ENCODE results near the gene KCNE5.
"Not testable (repeated sequence)": the region's sequence is repeated elsewhere in the genome, so short reads cannot be mapped to it uniquely, and the experiment has no call there.

The KCNE5 gene

GRCh38 chrX:109622270-109622669 lies 2.7 kb downstream of the KCNE5 start:
- no peaks in the 10 kb centered on the region for H3K27me3 ChIP-seq (ENCODE audit: control insufficient read depth, insufficient read depth, low read length, poor library complexity, severe bottlenecking)
- H3K4me1 ChIP-seq (ENCODE audit: control insufficient read depth, insufficient read depth, low read length) = no peaks in the 10 kb centered on the region
- no peak overlapping the region for H3K27ac ChIP-seq (ENCODE audit: insufficient read depth, low read depth, low read length, poor library complexity, severe bottlenecking)
- no peak overlapping the region for H3K4me3 ChIP-seq (ENCODE audit: insufficient read depth, low read depth, low read length)
- WGBS, 2 experiments = 84 to 100% methylated on average over 3 to 4 of the region's 4 CpGs
- H3K9me3 ChIP-seq (ENCODE audit: control insufficient read depth, low read length) = no peaks in the 10 kb centered on the region
- H3K36me3 ChIP-seq (ENCODE audit: control insufficient read depth, insufficient read depth, low read length) = no peaks in the 10 kb centered on the region

GRCh38 chrX:109619771-109620170 lies 5.2 kb downstream of the KCNE5 start:
- Histone ChIP-seq H3K27me3 (ENCODE audit: control insufficient read depth, insufficient read depth, low read length, poor library complexity, severe bottlenecking) (no peaks in the 10 kb centered on the region), H3K4me3 (ENCODE audit: insufficient read depth, low read depth, low read length) (no peak overlapping the region), H3K9me3 (ENCODE audit: control insufficient read depth, low read length) (no peaks in the 10 kb centered on the region), H3K4me1 (ENCODE audit: control insufficient read depth, insufficient read depth, low read length) (no peaks in the 10 kb centered on the region), H3K27ac (ENCODE audit: insufficient read depth, low read depth, low read length, poor library complexity, severe bottlenecking) (no peak overlapping the region), H3K36me3 (ENCODE audit: control insufficient read depth, insufficient read depth, low read length) (no peaks in the 10 kb centered on the region)
- 92% methylated on average over 2 of the region's 3 CpGs; no CpG with 5 or more reads in 1 of the 2 experiments for WGBS, 2 experiments

- Histone ChIP-seq H3K4me3 (ENCODE audit: insufficient read depth, low read depth, low read length) (no peak overlapping the region), H3K27me3 (ENCODE audit: control insufficient read depth, insufficient read depth, low read length, poor library complexity, severe bottlenecking) (no peaks in the 10 kb centered on the region), H3K9me3 (ENCODE audit: control insufficient read depth, low read length) (no peaks in the 10 kb centered on the region), H3K4me1 (ENCODE audit: control insufficient read depth, insufficient read depth, low read length) (no peaks in the 10 kb centered on the region), H3K27ac (ENCODE audit: insufficient read depth, low read depth, low read length, poor library complexity, severe bottlenecking) (no peak overlapping the region), H3K36me3 (ENCODE audit: control insufficient read depth, insufficient read depth, low read length) (no peaks in the 10 kb centered on the region)
- WGBS, 2 experiments = 85 to 92% methylated on average over 6 of the region's 6 CpGs
Observed at GRCh38 chrX:109614951-109615350, 10.0 kb downstream of the KCNE5 start.

GRCh38 chrX:109601486-109601885 lies 23.5 kb downstream of the KCNE5 start:
- no peak overlapping the region for H3K4me3 ChIP-seq (ENCODE audit: insufficient read depth, low read depth, low read length)
- no peaks in the 10 kb centered on the region for H3K27me3 ChIP-seq (ENCODE audit: control insufficient read depth, insufficient read depth, low read length, poor library complexity, severe bottlenecking)
- 90 to 95% methylated on average over 5 of the region's 5 CpGs for WGBS, 2 experiments
- H3K27ac ChIP-seq (ENCODE audit: insufficient read depth, low read depth, low read length, poor library complexity, severe bottlenecking) = no peak overlapping the region
- no peaks in the 10 kb centered on the region for H3K4me1 ChIP-seq (ENCODE audit: control insufficient read depth, insufficient read depth, low read length)
- no peaks in the 10 kb centered on the region for H3K36me3 ChIP-seq (ENCODE audit: control insufficient read depth, insufficient read depth, low read length)
- no peaks in the 10 kb centered on the region for H3K9me3 ChIP-seq (ENCODE audit: control insufficient read depth, low read length)

- Histone ChIP-seq H3K27ac (ENCODE audit: insufficient read depth, low read depth, low read length, poor library complexity, severe bottlenecking) (peak overlapping the region; percentile 16), H3K4me1 (ENCODE audit: control insufficient read depth, insufficient read depth, low read length) (no peaks in the 10 kb centered on the region), H3K4me3 (ENCODE audit: insufficient read depth, low read depth, low read length) (no peak overlapping the region), H3K27me3 (ENCODE audit: control insufficient read depth, insufficient read depth, low read length, poor library complexity, severe bottlenecking) (no peaks in the 10 kb centered on the region), H3K9me3 (ENCODE audit: control insufficient read depth, low read length) (no peaks in the 10 kb centered on the region), H3K36me3 (ENCODE audit: control insufficient read depth, insufficient read depth, low read length) (no peaks in the 10 kb centered on the region)
- 58 to 66% methylated on average over 16 of the region's 16 CpGs for WGBS, 2 experiments
Observed at GRCh38 chrX:109600237-109600651, 24.7 kb downstream of the KCNE5 start.

- H3K36me3 ChIP-seq (ENCODE audit: control insufficient read depth, insufficient read depth, low read length) = no peaks in the 10 kb centered on the region
- no peaks in the 10 kb centered on the region for H3K4me1 ChIP-seq (ENCODE audit: control insufficient read depth, insufficient read depth, low read length)
- WGBS, 2 experiments = 100% methylated on average over 1 of the region's 3 CpGs; no CpG with 5 or more reads in 1 of the 2 experiments
- no peak overlapping the region for H3K27ac ChIP-seq (ENCODE audit: insufficient read depth, low read depth, low read length, poor library complexity, severe bottlenecking)
- H3K9me3 ChIP-seq (ENCODE audit: control insufficient read depth, low read length) = no peaks in the 10 kb centered on the region
- H3K4me3 ChIP-seq (ENCODE audit: insufficient read depth, low read depth, low read length) = no peak overlapping the region
- H3K27me3 ChIP-seq (ENCODE audit: control insufficient read depth, insufficient read depth, low read length, poor library complexity, severe bottlenecking) = no peaks in the 10 kb centered on the region
Observed at GRCh38 chrX:109596015-109596414, 29.0 kb downstream of the KCNE5 start.

- no peaks in the 10 kb centered on the region for H3K9me3 ChIP-seq (ENCODE audit: control insufficient read depth, low read length)
- H3K27me3 ChIP-seq (ENCODE audit: control insufficient read depth, insufficient read depth, low read length, poor library complexity, severe bottlenecking) = no peaks in the 10 kb centered on the region
- H3K27ac ChIP-seq (ENCODE audit: insufficient read depth, low read depth, low read length, poor library complexity, severe bottlenecking) = no peak overlapping the region
- H3K36me3 ChIP-seq (ENCODE audit: control insufficient read depth, insufficient read depth, low read length) = no peaks in the 10 kb centered on the region
- no peaks in the 10 kb centered on the region for H3K4me1 ChIP-seq (ENCODE audit: control insufficient read depth, insufficient read depth, low read length)
- H3K4me3 ChIP-seq (ENCODE audit: insufficient read depth, low read depth, low read length) = no peak overlapping the region
- 92 to 100% methylated on average over 3 to 4 of the region's 4 CpGs for WGBS, 2 experiments
Observed at GRCh38 chrX:109590176-109590575, 34.8 kb downstream of the KCNE5 start.

GRCh38 chrX:109585488-109585887 lies 39.5 kb downstream of the KCNE5 start:
- Histone ChIP-seq H3K27ac (ENCODE audit: insufficient read depth, low read depth, low read length, poor library complexity, severe bottlenecking) (no peak overlapping the region), H3K4me1 (ENCODE audit: control insufficient read depth, insufficient read depth, low read length) (no peaks in the 10 kb centered on the region), H3K4me3 (ENCODE audit: insufficient read depth, low read depth, low read length) (no peak overlapping the region), H3K27me3 (ENCODE audit: control insufficient read depth, insufficient read depth, low read length, poor library complexity, severe bottlenecking) (no peaks in the 10 kb centered on the region), H3K36me3 (ENCODE audit: control insufficient read depth, insufficient read depth, low read length) (no peaks in the 10 kb centered on the region), H3K9me3 (ENCODE audit: control insufficient read depth, low read length) (no peaks in the 10 kb centered on the region)
- 95 to 96% methylated on average over 7 of the region's 7 CpGs for WGBS, 2 experiments

- no peaks in the 10 kb centered on the region for H3K27me3 ChIP-seq (ENCODE audit: control insufficient read depth, insufficient read depth, low read length, poor library complexity, severe bottlenecking)
- WGBS, 2 experiments = 73 to 100% methylated on average over 1 of the region's 1 CpG
- no peak overlapping the region for H3K4me3 ChIP-seq (ENCODE audit: insufficient read depth, low read depth, low read length)
Observed at GRCh38 chrX:109578916-109579315, 46.1 kb downstream of the KCNE5 start.

GRCh38 chrX:109577055-109577454 lies 47.9 kb downstream of the KCNE5 start:
- Histone ChIP-seq H3K4me1 (ENCODE audit: control insufficient read depth, insufficient read depth, low read length) (no peaks in the 10 kb centered on the region), H3K4me3 (ENCODE audit: insufficient read depth, low read depth, low read length) (no peak overlapping the region), H3K9me3 (ENCODE audit: control insufficient read depth, low read length) (no peaks in the 10 kb centered on the region), H3K36me3 (ENCODE audit: control insufficient read depth, insufficient read depth, low read length) (no peaks in the 10 kb centered on the region), H3K27me3 (ENCODE audit: control insufficient read depth, insufficient read depth, low read length, poor library complexity, severe bottlenecking) (no peaks in the 10 kb centered on the region), H3K27ac (ENCODE audit: insufficient read depth, low read depth, low read length, poor library complexity, severe bottlenecking) (no peak overlapping the region)
- 76 to 100% methylated on average over 2 of the region's 2 CpGs for WGBS, 2 experiments

More at GRCh38 chrX:109578916-109579315, 46.1 kb downstream of the KCNE5 start:
- Histone ChIP-seq H3K36me3 (ENCODE audit: control insufficient read depth, insufficient read depth, low read length) (no peaks in the 10 kb centered on the region), H3K27ac (ENCODE audit: insufficient read depth, low read depth, low read length, poor library complexity, severe bottlenecking) (no peak overlapping the region), H3K4me1 (ENCODE audit: control insufficient read depth, insufficient read depth, low read length) (no peaks in the 10 kb centered on the region), H3K9me3 (ENCODE audit: control insufficient read depth, low read length) (no peaks in the 10 kb centered on the region)

- H3K27ac ChIP-seq (ENCODE audit: insufficient read depth, low read depth, low read length, poor library complexity, severe bottlenecking); H3K4me3 ChIP-seq (ENCODE audit: insufficient read depth, low read depth, low read length); H3K27me3 ChIP-seq (ENCODE audit: control insufficient read depth, insufficient read depth, low read length, poor library complexity, severe bottlenecking); H3K4me1 ChIP-seq (ENCODE audit: control insufficient read depth, insufficient read depth, low read length); H3K36me3 ChIP-seq (ENCODE audit: control insufficient read depth, insufficient read depth, low read length); H3K9me3 ChIP-seq (ENCODE audit: control insufficient read depth, low read length): not testable (repeated sequence)
- 83 to 87% methylated on average over 1 to 4 of the region's 4 CpGs for WGBS, 2 experiments
Observed at GRCh38 chrX:109576083-109576482, 48.9 kb downstream of the KCNE5 start.

Measured in ectodermal cell (in vitro differentiated cells).